HEK293T (cell line): Measurements from ENCODE around the gene NAT8L.

ENCODE experiments used
- ELF4 ChIP-seq: fragments of 450-650 bp; IDR thresholded peaks from 2 replicates; pipeline ENCODE4 v1.6.1; 2017; ENCODE audit warnings: antibody characterized with exemption
- FOXK2 ChIP-seq: fragments of 450-650 bp; IDR thresholded peaks from 2 replicates; pipeline ENCODE4 v1.6.1; 2016; ENCODE audit warnings: mild to moderate bottlenecking
- FOXM1 ChIP-seq: fragments of 450-650 bp; IDR thresholded peaks from 2 replicates; pipeline ENCODE4 v1.6.1; 2017; ENCODE audit warnings: mild to moderate bottlenecking, borderline replicate concordance
- L3MBTL2 ChIP-seq: fragments of 450-650 bp; conservative IDR thresholded peaks from 2 replicates; pipeline ENCODE4 v1.6.1; 2016; ENCODE audit warnings: mild to moderate bottlenecking
- LEF1 ChIP-seq: fragments of 450-650 bp; IDR thresholded peaks from 2 replicates; pipeline ENCODE4 v1.6.1; 2017; ENCODE audit warnings: mild to moderate bottlenecking, borderline replicate concordance
- SP1 ChIP-seq: fragments of 450-650 bp; IDR thresholded peaks from 2 replicates; pipeline ENCODE4 v1.6.1; 2017
- SUZ12 ChIP-seq: fragments of 450-650 bp; IDR thresholded peaks from 2 replicates; pipeline ENCODE4 v1.6.1; 2016; ENCODE audit warnings: mild to moderate bottlenecking
- TARDBP ChIP-seq: fragments of 450-650 bp; IDR thresholded peaks from 2 replicates; pipeline ENCODE4 v1.6.1; 2016
- TF ChIP-seq, protein P1 (sequence below): fragments of 450-650 bp; IDR thresholded peaks from 2 replicates; pipeline ENCODE4 v1.6.1; 2016

DNA sequence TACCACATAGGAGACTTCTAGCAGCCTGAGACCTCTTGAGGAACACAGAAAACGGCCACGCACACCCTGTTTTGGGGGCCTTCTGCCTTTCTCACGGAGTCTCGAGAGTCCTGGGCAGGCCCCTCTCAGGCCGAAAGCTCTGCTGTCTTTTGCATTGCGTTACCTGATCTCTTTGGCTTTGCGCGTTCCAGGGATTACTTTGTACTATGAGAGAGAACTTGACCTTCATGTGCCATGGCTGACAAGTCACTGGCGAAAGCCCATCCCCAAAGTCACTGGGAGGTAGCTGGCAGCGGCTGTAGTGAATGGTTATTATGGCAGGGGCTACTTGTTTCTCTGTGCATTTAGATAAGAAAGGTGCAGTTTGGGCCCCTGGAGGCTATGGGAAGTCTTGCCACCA, 8.0 kb upstream of the NAT8L start:
- no peak for TF ChIP-seq SP1
- no peak for TF ChIP-seq LEF1
- TF ChIP-seq ELF4, result no peak
- TF ChIP-seq FOXK2, result no peak
- no peak for TF ChIP-seq FOXM1
- TF ChIP-seq, protein P1, sequence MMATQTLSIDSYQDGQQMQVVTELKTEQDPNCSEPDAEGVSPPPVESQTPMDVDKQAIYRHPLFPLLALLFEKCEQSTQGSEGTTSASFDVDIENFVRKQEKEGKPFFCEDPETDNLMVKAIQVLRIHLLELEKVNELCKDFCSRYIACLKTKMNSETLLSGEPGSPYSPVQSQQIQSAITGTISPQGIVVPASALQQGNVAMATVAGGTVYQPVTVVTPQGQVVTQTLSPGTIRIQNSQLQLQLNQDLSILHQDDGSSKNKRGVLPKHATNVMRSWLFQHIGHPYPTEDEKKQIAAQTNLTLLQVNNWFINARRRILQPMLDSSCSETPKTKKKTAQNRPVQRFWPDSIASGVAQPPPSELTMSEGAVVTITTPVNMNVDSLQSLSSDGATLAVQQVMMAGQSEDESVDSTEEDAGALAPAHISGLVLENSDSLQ, result no peak
- no peak for TF ChIP-seq SUZ12
- TF ChIP-seq TARDBP, result no peak
- TF ChIP-seq L3MBTL2, result no peak
